IMR-90 (cell line): ENCODE results near the gene PUM2. TPM values are rescaled to one million over a fixed set of nuclear protein-coding genes. Genes with fewer than 3 reads are reported as not detected.

Experiments used
- ATAC-seq: fragments of 200-7000 bp; cut with Tn5 transposase; 2 replicates; pipeline ENCODE4 v1.9.1; 2020; ENCODE audit warnings: low read depth, mild to moderate bottlenecking, moderate library complexity
- BruUV-seq: library from RNA; stranded (reverse); fragments of 400-500 nt; replicated peaks from 2 replicates; lab custom pipeline; 2021; lab: Mats Ljungman, UMichigan
- CTCF ChIA-PET: fragments of 300-600 bp; formaldehyde crosslinking; extraction: SDS; loops from one replicate; lab custom pipeline; 2021; ENCODE audit warnings: antibody characterized with exemption; lab: Yijun Ruan, JAX
- POLR2A ChIA-PET: fragments of 300-600 bp; sonication (Branson Sonifier 250); formaldehyde crosslinking; loops from one replicate; lab custom pipeline; 2022; ENCODE audit warnings: antibody characterized with exemption; ENCODE audit not compliant: unreplicated experiment; lab: Charles Lee
- DNase-seq: peaks from one replicate; pipeline ENCODE4 v3.0.0; 2013
- H2AFZ ChIP-seq: replicated peaks from 2 replicates; pipeline ENCODE3; 2013; ENCODE audit warnings: low read length, mild to moderate bottlenecking; ENCODE audit not compliant: poor library complexity
- H2AK5ac ChIP-seq: 2 replicates; pipeline ENCODE4 v1.6.1; 2013; ENCODE audit warnings: low read depth, low read length, inconsistent platforms
- H2AK9ac ChIP-seq: replicated peaks from 2 replicates; pipeline ENCODE3; 2013; ENCODE audit warnings: mild to moderate bottlenecking, low read depth, low read length, moderate library complexity; ENCODE audit not compliant: poor library complexity
- H2BK120ac ChIP-seq: 2 replicates; pipeline ENCODE4 v1.6.1; 2013; ENCODE audit warnings: low read depth, low read length, inconsistent platforms
- H2BK15ac ChIP-seq: 3 replicates; pipeline ENCODE4 v1.6.1; 2013; ENCODE audit warnings: low read depth, low read length, inconsistent platforms
- H2BK20ac ChIP-seq: 2 replicates; pipeline ENCODE4 v1.6.1; 2013; ENCODE audit warnings: low read depth, mild to moderate bottlenecking, inconsistent platforms, low read length, moderate library complexity
- H2BK5ac ChIP-seq: 2 replicates; pipeline ENCODE4 v1.6.1; 2013; ENCODE audit warnings: mild to moderate bottlenecking, low read depth, low read length, inconsistent platforms; ENCODE audit not compliant: poor library complexity, severe bottlenecking
- H3K14ac ChIP-seq: replicated peaks from 2 replicates; pipeline ENCODE4 v1.6.1; 2013; ENCODE audit warnings: low read depth, low read length, inconsistent platforms
- H3K18ac ChIP-seq: 2 replicates; pipeline ENCODE4 v1.6.1; 2013; ENCODE audit warnings: low read depth, low read length, control low read depth
- H3K23ac ChIP-seq: 2 replicates; pipeline ENCODE4 v1.6.1; 2013; ENCODE audit warnings: low read depth, low read length, inconsistent platforms
- H3K27ac ChIP-seq: 2 replicates; pipeline ENCODE4 v1.5.1; 2013; ENCODE audit warnings: mild to moderate bottlenecking, control low read depth, low read length; ENCODE audit not compliant: insufficient read depth
- H3K27me3 ChIP-seq: 2 replicates; pipeline ENCODE4 v1.6.1; 2013; ENCODE audit warnings: low read length; ENCODE audit not compliant: control insufficient read depth, insufficient read depth
- H3K36me3 ChIP-seq: 2 replicates; pipeline ENCODE4 v1.6.1; 2013; ENCODE audit warnings: low read length, mixed read lengths; ENCODE audit not compliant: control insufficient read depth, insufficient read depth
- H3K4ac ChIP-seq: 2 replicates; pipeline ENCODE4 v1.6.1; 2013; ENCODE audit warnings: low read depth, low read length, inconsistent platforms
- H3K4me1 ChIP-seq: 2 replicates; pipeline ENCODE4 v1.6.1; 2013; ENCODE audit warnings: low read length, mixed read lengths; ENCODE audit not compliant: control insufficient read depth, insufficient read depth
- H3K4me2 ChIP-seq: 2 replicates; pipeline ENCODE4 v1.6.1; 2013; ENCODE audit warnings: low read depth, mild to moderate bottlenecking, control low read depth, low read length, moderate library complexity
- H3K4me3 ChIP-seq: 2 replicates; pipeline ENCODE4 v1.5.1; 2013; ENCODE audit warnings: low read depth, mild to moderate bottlenecking, control low read depth, low read length, moderate library complexity; ENCODE audit not compliant: insufficient read depth
- H3K56ac ChIP-seq: 2 replicates; pipeline ENCODE4 v1.6.1; 2013; ENCODE audit warnings: low read length, inconsistent platforms; ENCODE audit not compliant: insufficient read depth; ENCODE audit errors: extremely low read depth
- H3K79me1 ChIP-seq, 2 experiments: 2 replicates each; pipeline ENCODE4 v1.6.1; 2013; ENCODE audit warnings: low read length in 2 of 2, inconsistent platforms in 1 of 2, low read depth in 1 of 2
- H3K9ac ChIP-seq: 2 replicates; pipeline ENCODE4 v1.6.1; 2013; ENCODE audit warnings: low read depth, low read length, control low read depth
- H3K9me1 ChIP-seq: 2 replicates; pipeline ENCODE4 v1.6.1; 2013; ENCODE audit warnings: low read length, inconsistent platforms; ENCODE audit not compliant: insufficient read depth
- H3K9me3 ChIP-seq: 2 replicates; pipeline ENCODE4 v1.6.1; 2013; ENCODE audit warnings: low read length; ENCODE audit not compliant: control insufficient read depth, insufficient read depth
- H4K20me1 ChIP-seq: 2 replicates; pipeline ENCODE4 v1.6.1; 2013; ENCODE audit warnings: low read length, inconsistent platforms; ENCODE audit not compliant: insufficient read depth
- H4K5ac ChIP-seq: 2 replicates; pipeline ENCODE4 v1.6.1; 2013; ENCODE audit warnings: mild to moderate bottlenecking, low read depth, low read length, control low read depth
- H4K8ac ChIP-seq, 2 experiments: 2 replicates each; pipeline ENCODE4 v1.6.1; 2013; ENCODE audit warnings: low read depth in 2 of 2, low read length in 2 of 2, control low read depth in 1 of 2, inconsistent platforms in 1 of 2
- H4K91ac ChIP-seq: 2 replicates; pipeline ENCODE4 v1.6.1; 2013; ENCODE audit warnings: low read depth, low read length, inconsistent platforms; ENCODE audit not compliant: insufficient read depth
- BHLHE40 ChIP-seq: fragments of 150-350 bp; IDR thresholded peaks from 2 replicates; pipeline ENCODE4 v1.6.1; 2016; ENCODE audit warnings: mild to moderate bottlenecking, low read depth, low read length
- CEBPB ChIP-seq: IDR thresholded peaks from 2 replicates; pipeline ENCODE4 v1.6.1; 2012; ENCODE audit warnings: low read depth, low read length, improper control_type of control experiment
- CHD1 ChIP-seq: IDR thresholded peaks from 2 replicates; pipeline ENCODE4 v1.6.1; 2012; ENCODE audit warnings: low read depth, low read length, improper control_type of control experiment
- ELK1 ChIP-seq: fragments of 150-350 bp; IDR thresholded peaks from 2 replicates; pipeline ENCODE4 v1.6.1; 2016; ENCODE audit warnings: low read depth, mild to moderate bottlenecking, low read length, moderate library complexity, borderline replicate concordance
- MAFK ChIP-seq: IDR thresholded peaks from 2 replicates; pipeline ENCODE4 v1.6.1; 2012; ENCODE audit warnings: low read depth, low read length, improper control_type of control experiment
- MAZ ChIP-seq: IDR thresholded peaks from 2 replicates; pipeline ENCODE4 v1.6.1; 2012; ENCODE audit warnings: low read depth, mild to moderate bottlenecking, low read length, improper control_type of control experiment, moderate library complexity, borderline replicate concordance
- MXI1 ChIP-seq: IDR thresholded peaks from 2 replicates; pipeline ENCODE4 v1.6.1; 2012; ENCODE audit warnings: low read depth, mild to moderate bottlenecking, low read length, moderate library complexity, borderline replicate concordance
- POLR2A ChIP-seq: IDR thresholded peaks from 2 replicates; pipeline ENCODE4 v1.6.1; 2012; ENCODE audit warnings: mild to moderate bottlenecking, low read depth, low read length
- RAD21 ChIP-seq: IDR thresholded peaks from 2 replicates; pipeline ENCODE4 v1.6.1; 2012; ENCODE audit warnings: low read length, improper control_type of control experiment
- SMC3 ChIP-seq: fragments of 150-350 bp; IDR thresholded peaks from 2 replicates; pipeline ENCODE4 v1.6.1; 2016; ENCODE audit warnings: low read depth, mild to moderate bottlenecking, antibody characterized with exemption, low read length, moderate library complexity
- dilution Hi-C: fragments of 300-500 bp; cut with HindIII; formaldehyde crosslinking; loops from one replicate; pipeline ENCODE4 v1.14.3; 2018; ENCODE audit warnings: low sequenced_read_pairs; ENCODE audit not compliant: unreplicated experiment
- in situ Hi-C: fragments of 300-500 bp; cut with MboI; formaldehyde crosslinking; loops from 3 replicates; pipeline ENCODE4 v1.14.3; 2019; ENCODE audit warnings: low sequenced_read_pairs, inconsistent platforms, mixed read lengths
- intact Hi-C: fragments of 100-400 bp; cut with micrococcal nuclease; formaldehyde crosslinking; loops from 2 replicates; pipeline ENCODE4 v1.10.0; 2022
- polyA plus RNA-seq, 3 experiments: library from polyadenylated mRNA; depleted of rRNA; stranded (reverse); fragments of >200 nt; gene quantifications; 2 replicates each; pipeline ENCODE4 v1.2.3, GENCODE V29; 2012; ENCODE audit warnings: low replicate concordance in 1 of 3
- total RNA-seq: library from RNA; depleted of rRNA; stranded (reverse); fragments of >200 nt; gene quantifications from 2 replicates; pipeline ENCODE4 v1.2.3, GENCODE V29; 2012

Gene PUM2
- total and polyA plus RNA-seq, 2 of the 4 experiments (the other 2 are of a cell fraction): 18.8 to 38.4 TPM

DNA sequence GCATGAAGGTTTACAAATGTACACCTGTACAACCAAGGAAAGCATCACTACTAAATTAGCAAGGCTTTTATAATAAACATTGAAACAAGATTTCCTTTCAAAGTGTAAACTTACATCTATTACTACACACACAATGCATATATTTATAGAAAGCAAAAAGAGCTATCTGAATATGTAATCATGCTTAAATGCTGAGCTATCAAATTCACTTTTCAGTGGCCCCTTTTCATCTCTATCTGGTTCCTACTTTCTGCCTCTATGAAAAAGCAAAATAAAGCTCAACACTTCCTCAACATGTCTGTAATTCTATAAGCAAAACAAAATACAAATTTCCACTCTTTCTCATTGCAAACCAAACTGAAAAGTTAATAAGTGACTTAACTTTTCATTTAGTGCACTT is 100.2 kb downstream of the PUM2 start:
- H2AFZ ChIP-seq: no peak overlapping the region
- no peak overlapping the region for H2AK9ac ChIP-seq
- no peaks in the 10 kb centered on the region for H3K27me3 ChIP-seq
- H3K56ac ChIP-seq: no peak overlapping the region
- no peak overlapping the region for H2BK5ac ChIP-seq
- TF ChIP-seq RAD21 (no peak), CEBPB (no peak), MAFK (no peak), BHLHE40 (no peak), MXI1 (no peak), ELK1 (no peak), MAZ (no peak), SMC3 (no peak), CHD1 (no peak), POLR2A (no peak)
- POLR2A ChIA-PET: no interaction called here
- H3K23ac ChIP-seq: no peak overlapping the region
- no peak overlapping the region for H2BK20ac ChIP-seq
- no peaks in the 10 kb centered on the region for H3K4me1 ChIP-seq
- H4K20me1 ChIP-seq: no peaks in the 10 kb centered on the region
- H2AK5ac ChIP-seq: no peak overlapping the region
- H3K4ac ChIP-seq: no peak overlapping the region
- H3K36me3 ChIP-seq: peaks cover 29% of the 10 kb centered on the region
- ATAC-seq (no peak), DNase-seq (no peak)
- H3K18ac ChIP-seq: no peak overlapping the region
- no TSS peak for BruUV-seq
- CTCF ChIA-PET: no interaction called here
- H4K5ac ChIP-seq: no peak overlapping the region
- no peak overlapping the region for H2BK15ac ChIP-seq
- H4K91ac ChIP-seq: no peak overlapping the region
- H3K4me2 ChIP-seq: no peak overlapping the region
- peaks cover 7% of the 10 kb centered on the region for H3K9me1 ChIP-seq
- in situ Hi-C loops (no loop called here), dilution Hi-C loops (no loop called here), intact Hi-C loops (no loop called here)
- H3K9ac ChIP-seq: no peak overlapping the region
- no peak overlapping the region for H3K14ac ChIP-seq
- H4K8ac ChIP-seq: no peak overlapping the region
- H3K79me1 ChIP-seq: peaks cover 0 to 2% of the 10 kb centered on the region in 2 experiments; a peak in 3 of 4 replicates
- no peak overlapping the region for H2BK120ac ChIP-seq
- H3K4me3 ChIP-seq: no peak overlapping the region
- no peaks in the 10 kb centered on the region for H3K9me3 ChIP-seq
- no peak overlapping the region for H3K27ac ChIP-seq
